ENCODE results near the gene FBXL17. TPM values are rescaled to one million over a fixed set of nuclear protein-coding genes. Genes with fewer than 3 reads are reported as not detected.

FBXL17 gene
- total and polyA plus RNA-seq, 9 of the 15 experiments (the other 6 are each of a cell fraction or from before 2014, with no cell fraction given) = 0.32 to 5.4 (median 1.8) TPM

DNA sequence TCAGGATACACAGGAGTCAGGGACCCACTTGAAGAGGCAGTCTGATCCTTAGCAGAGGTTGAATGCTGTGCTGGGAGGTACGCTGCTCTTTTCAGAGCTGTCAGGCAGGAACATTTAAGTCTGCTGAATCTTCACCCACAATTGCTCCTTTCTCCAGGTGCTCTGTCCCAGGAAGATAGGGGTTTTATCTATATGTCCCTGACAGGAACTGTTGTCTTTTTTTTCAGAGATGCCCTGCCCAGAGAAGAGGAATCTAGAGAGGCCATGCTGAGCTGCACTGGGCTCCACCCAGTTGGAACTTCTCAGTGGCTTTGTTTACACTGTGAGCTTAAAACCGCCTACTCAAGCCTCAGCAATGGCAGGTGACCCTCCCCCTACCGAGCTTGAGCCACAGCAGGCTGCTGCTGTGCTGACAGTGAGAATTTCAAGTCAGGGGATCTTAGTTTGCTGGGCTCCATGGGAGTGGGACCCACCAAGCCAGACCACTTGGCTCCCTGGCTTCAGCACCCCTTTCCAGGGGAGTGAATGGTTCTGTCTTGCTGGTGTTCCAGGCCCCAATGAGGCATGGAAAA lies 169.0 kb downstream of the FBXL17 start (continued):
- TF ChIP-seq, protein P1, sequence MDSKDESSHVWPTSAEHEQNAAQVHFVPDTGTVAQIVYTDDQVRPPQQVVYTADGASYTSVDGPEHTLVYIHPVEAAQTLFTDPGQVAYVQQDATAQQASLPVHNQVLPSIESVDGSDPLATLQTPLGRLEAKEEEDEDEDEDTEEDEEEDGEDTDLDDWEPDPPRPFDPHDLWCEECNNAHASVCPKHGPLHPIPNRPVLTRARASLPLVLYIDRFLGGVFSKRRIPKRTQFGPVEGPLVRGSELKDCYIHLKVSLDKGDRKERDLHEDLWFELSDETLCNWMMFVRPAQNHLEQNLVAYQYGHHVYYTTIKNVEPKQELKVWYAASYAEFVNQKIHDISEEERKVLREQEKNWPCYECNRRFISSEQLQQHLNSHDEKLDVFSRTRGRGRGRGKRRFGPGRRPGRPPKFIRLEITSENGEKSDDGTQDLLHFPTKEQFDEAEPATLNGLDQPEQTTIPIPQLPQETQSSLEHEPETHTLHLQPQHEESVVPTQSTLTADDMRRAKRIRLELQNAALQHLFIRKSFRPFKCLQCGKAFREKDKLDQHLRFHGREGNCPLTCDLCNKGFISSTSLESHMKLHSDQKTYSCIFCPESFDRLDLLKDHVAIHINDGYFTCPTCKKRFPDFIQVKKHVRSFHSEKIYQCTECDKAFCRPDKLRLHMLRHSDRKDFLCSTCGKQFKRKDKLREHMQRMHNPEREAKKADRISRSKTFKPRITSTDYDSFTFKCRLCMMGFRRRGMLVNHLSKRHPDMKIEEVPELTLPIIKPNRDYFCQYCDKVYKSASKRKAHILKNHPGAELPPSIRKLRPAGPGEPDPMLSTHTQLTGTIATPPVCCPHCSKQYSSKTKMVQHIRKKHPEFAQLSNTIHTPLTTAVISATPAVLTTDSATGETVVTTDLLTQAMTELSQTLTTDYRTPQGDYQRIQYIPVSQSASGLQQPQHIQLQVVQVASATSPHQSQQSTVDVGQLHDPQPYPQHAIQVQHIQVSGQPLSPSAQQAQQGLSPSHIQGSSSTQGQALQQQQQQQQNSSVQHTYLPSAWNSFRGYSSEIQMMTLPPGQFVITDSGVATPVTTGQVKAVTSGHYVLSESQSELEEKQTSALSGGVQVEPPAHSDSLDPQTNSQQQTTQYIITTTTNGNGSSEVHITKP (IDR thresholded peaks at IDR 0.05; ENCODE audit: partially characterized antibody) = peak; percentile 86
- TF ChIP-seq BRCA1 (IDR thresholded peaks at IDR 0.05) (no peak), BRCA1 (CRISPR knock-in tag; IDR thresholded peaks at IDR 0.05) (no peak), CEBPB (tag; IDR thresholded peaks at IDR 0.05) (no peak), SMARCB1 (IDR thresholded peaks at IDR 0.05; ENCODE audit: insufficient read length, low read depth) (no peak), SOX6 (IDR thresholded peaks at IDR 0.05) (no peak), KDM4B (IDR thresholded peaks at IDR 0.05; ENCODE audit: borderline replicate concordance in 2 of 2, low read depth in 1 of 2) (no peak), CBFA2T2 (conservative IDR thresholded peaks at IDR 0.05) (peak; percentile 50), CXXC5 (CRISPR knock-in tag; IDR thresholded peaks at IDR 0.05) (no peak), SAFB2 (IDR thresholded peaks at IDR 0.05; ENCODE audit: borderline replicate concordance, low read depth, low read length, severe bottlenecking) (no peak), KLF13 (tag; IDR thresholded peaks at IDR 0.05; ENCODE audit: borderline replicate concordance, low read depth) (no peak), EGR1 (conservative IDR thresholded peaks at IDR 0.05) (peak; percentile 52)
- TF ChIP-seq, protein P2, sequence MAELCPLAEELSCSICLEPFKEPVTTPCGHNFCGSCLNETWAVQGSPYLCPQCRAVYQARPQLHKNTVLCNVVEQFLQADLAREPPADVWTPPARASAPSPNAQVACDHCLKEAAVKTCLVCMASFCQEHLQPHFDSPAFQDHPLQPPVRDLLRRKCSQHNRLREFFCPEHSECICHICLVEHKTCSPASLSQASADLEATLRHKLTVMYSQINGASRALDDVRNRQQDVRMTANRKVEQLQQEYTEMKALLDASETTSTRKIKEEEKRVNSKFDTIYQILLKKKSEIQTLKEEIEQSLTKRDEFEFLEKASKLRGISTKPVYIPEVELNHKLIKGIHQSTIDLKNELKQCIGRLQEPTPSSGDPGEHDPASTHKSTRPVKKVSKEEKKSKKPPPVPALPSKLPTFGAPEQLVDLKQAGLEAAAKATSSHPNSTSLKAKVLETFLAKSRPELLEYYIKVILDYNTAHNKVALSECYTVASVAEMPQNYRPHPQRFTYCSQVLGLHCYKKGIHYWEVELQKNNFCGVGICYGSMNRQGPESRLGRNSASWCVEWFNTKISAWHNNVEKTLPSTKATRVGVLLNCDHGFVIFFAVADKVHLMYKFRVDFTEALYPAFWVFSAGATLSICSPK (IDR thresholded peaks at IDR 0.05; ENCODE audit: borderline replicate concordance) = no peak
- TF ChIP-seq, protein P3, sequence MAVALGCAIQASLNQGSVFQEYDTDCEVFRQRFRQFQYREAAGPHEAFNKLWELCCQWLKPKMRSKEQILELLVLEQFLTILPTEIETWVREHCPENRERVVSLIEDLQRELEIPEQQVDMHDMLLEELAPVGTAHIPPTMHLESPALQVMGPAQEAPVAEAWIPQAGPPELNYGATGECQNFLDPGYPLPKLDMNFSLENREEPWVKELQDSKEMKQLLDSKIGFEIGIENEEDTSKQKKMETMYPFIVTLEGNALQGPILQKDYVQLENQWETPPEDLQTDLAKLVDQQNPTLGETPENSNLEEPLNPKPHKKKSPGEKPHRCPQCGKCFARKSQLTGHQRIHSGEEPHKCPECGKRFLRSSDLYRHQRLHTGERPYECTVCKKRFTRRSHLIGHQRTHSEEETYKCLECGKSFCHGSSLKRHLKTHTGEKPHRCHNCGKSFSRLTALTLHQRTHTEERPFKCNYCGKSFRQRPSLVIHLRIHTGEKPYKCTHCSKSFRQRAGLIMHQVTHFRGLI (CRISPR knock-in tag; IDR thresholded peaks at IDR 0.05) = no peak

Data from K562 (cell line).